Stimulated activated CD8-positive, alpha-beta memory T cell treated with anti-CD3 and anti-CD28 coated beads, Interleukin-12 subunit alpha, Interleukin-12 subunit beta, amount 100 ng/mL, for 1 hour (primary cell): Measurements from ENCODE around the gene KRTAP12-2.
"Not testable (repeated sequence)": the region's sequence is repeated elsewhere in the genome, so short reads cannot be mapped to it uniquely, and the experiment has no call there.

Source experiments
- DNase-seq: peaks from one replicate; pipeline ENCODE4 v3.0.0-alpha.2; 2020; ENCODE audit warnings: low read depth

KRTAP12-2 gene

GRCh38 chr21:44650265-44650972, 16.3 kb downstream of the KRTAP12-2 start:
- DNase-seq, result no peak

- no peak for DNase-seq
Measured at GRCh38 chr21:44649521-44650100, 17.1 kb downstream of the KRTAP12-2 start.

GRCh38 chr21:44648557-44649311, 18.0 kb downstream of the KRTAP12-2 start:
- no peak for DNase-seq

- DNase-seq, result no peak
Measured at GRCh38 chr21:44647222-44647552, 19.5 kb downstream of the KRTAP12-2 start.

GRCh38 chr21:44646366-44647221, 20.1 kb downstream of the KRTAP12-2 start, which contains the start of gene KRTAP10-11:
Gene KRTAP10-11, plus strand, starts transcription at chr21:44646414. Its CDS starts 45 bp downstream, at chr21:44646459.
- DNase-seq, result not testable (repeated sequence)

GRCh38 chr21:44644878-44645277, 21.8 kb downstream of the KRTAP12-2 start:
- DNase-seq, result no peak

GRCh38 chr21:44643741-44644310, 22.9 kb downstream of the KRTAP12-2 start:
- DNase-seq, result no peak

GRCh38 chr21:44640761-44641160, 26.0 kb downstream of the KRTAP12-2 start:
- no peak for DNase-seq

GRCh38 chr21:44639331-44639655, 27.4 kb downstream of the KRTAP12-2 start:
- DNase-seq, result no peak

GRCh38 chr21:44638506-44639330, 28.0 kb downstream of the KRTAP12-2 start:
- not testable (repeated sequence) for DNase-seq

- not testable (repeated sequence) for DNase-seq
Measured at GRCh38 chr21:44637851-44638348, 28.8 kb downstream of the KRTAP12-2 start.

- DNase-seq, result no peak
Measured at GRCh38 chr21:44637018-44637850, 29.5 kb downstream of the KRTAP12-2 start, which contains the start of gene KRTAP10-10. Gene KRTAP10-10, plus strand, starts transcription at chr21:44637356. Its CDS starts 62 bp downstream, at chr21:44637418.

GRCh38 chr21:44636209-44637017, 30.3 kb downstream of the KRTAP12-2 start:
- no peak for DNase-seq

GRCh38 chr21:44632067-44632466, 34.7 kb downstream of the KRTAP12-2 start:
- no peak for DNase-seq

GRCh38 chr21:44630440-44630839, 36.3 kb downstream of the KRTAP12-2 start:
- DNase-seq, result no peak

- DNase-seq, result no peak
Measured at GRCh38 chr21:44628707-44629391, 37.9 kb downstream of the KRTAP12-2 start.

GRCh38 chr21:44627831-44628233, 38.9 kb downstream of the KRTAP12-2 start:
- not testable (repeated sequence) for DNase-seq

- DNase-seq, result not testable (repeated sequence)
Measured at GRCh38 chr21:44627181-44627822, 39.4 kb downstream of the KRTAP12-2 start.
